ENCODE measurements around the gene FAM3A. TPM values are rescaled to one million over a fixed set of nuclear protein-coding genes. Genes with fewer than 3 reads are reported as not detected.
"Not testable (repeated sequence)": the region's sequence is repeated elsewhere in the genome, so short reads cannot be mapped to it uniquely, and the experiment has no call there.

Gene FAM3A
- total RNA-seq, 1 experiment from 2014 or later: 13.6 TPM

DNA sequence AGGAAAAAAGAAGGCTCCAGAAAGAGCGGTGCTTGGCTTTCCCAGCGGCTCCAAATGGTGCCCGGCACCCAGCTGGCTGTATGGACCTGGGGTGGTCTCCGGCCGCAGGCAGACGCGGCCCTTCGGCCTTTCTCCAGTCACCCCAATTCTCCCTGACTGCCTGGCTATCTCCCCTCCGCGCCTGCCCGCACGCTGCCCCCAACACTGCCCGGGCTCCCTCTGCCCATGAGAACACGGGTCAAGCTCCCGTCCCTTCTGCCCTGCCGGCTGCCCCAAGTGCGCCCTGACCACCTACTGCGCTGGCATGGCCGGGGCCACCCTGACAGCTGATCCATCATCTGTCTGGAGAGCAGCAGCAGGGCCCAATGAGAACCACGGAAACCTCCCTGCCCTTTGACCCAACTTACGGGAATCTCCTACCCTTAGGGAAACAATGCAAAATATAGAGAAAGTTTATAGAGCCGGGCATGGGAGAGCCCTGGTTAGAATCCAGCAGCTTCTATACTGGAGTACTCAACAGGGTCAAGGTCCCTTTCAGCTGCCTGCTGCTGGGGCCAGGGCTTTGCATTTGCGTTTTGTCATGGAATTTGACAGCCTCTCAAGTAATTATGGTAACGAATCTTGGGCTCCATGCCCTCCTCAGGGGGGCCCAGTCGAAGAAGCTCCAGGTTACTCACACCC lies 1.2 kb upstream of the FAM3A start:
- no peak for DNase-seq
- Histone ChIP-seq H3K27ac (peak overlapping the region; percentile 25; the same call in 1 of the 2 replicates), H3K36me3 (no peaks in the 10 kb centered on the region), H3K4me3 (peak overlapping the region; percentile 94), H3K9me3 (replicated peaks) (no peaks in the 10 kb centered on the region), H3K27me3 (no peaks in the 10 kb centered on the region), H3K4me1 (no peaks in the 10 kb centered on the region)

DNA sequence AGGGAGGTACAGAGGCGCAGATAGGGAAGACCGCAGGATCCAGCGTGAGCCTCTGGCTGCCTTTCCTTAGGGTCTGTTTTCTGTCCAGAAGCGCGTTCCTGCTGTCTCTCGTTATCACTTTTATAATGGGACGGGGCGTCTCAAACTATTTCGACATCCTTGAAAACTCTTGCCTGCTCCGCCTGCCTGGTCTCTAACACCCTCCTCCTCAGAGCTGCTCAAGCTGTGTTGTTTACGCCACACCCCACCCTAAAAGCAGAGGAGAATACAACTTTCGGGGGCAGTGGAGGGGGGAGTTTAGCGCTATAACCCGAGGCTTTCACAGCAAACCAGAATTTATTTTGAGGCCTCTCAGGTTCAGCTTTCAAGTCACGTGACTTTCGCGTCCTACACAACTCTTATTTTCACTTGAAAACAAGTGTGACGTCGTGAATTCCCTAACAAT lies 646 bp upstream of the FAM3A start:
- H3K4me3 ChIP-seq: peak overlapping the region; percentile 94
- H3K36me3 ChIP-seq: no peaks in the 10 kb centered on the region
- H3K9me3 ChIP-seq (replicated peaks): no peaks in the 10 kb centered on the region
- H3K27me3 ChIP-seq: no peaks in the 10 kb centered on the region
- peak in 1 of 2 experiments; percentile 34 for DNase-seq
- peak overlapping the region; percentile 25; the same call in 1 of the 2 replicates for H3K27ac ChIP-seq
- H3K4me1 ChIP-seq: no peaks in the 10 kb centered on the region

DNA sequence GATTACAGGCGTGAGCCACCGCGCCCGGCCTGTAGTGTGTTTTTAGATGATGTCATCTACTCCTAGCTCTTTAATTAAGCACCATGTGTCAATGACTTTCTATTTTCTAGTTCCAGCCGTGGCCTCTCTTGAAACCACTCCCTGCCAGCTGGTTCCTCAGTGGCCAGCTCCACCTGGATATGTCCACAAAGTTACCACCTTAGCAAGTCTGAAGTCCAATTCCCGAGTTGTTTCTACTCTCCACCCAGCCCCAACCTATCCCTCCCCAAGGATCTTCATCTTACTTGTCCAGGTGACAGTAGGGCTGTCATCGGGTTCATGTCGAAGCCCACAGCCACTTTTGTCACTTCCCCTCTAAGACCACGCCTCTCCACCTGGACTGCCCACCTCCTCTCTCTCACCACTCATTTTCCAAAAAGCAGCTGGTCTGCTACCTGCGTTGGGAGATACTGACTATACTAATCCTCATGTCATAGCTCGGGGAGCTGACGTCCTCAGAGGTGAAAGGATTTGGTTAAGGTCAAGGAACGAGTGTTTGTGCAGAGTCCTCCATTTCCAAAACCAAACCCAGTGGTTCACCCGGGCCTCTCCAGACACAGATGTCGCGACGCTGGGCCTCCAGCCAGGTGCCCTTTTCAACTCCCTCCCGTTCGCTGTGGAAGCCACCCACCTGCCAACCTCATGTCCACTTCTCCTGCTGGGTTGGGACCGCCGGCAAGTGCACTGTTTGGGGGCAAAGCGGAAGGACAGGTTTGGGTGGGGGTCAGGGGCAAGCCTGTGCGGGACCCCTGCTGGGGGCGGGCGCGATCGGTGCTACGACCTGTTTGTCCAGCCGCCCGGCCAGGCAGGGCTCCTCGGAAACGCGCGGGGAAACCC lies 704 bp downstream of the FAM3A start:
- no peak for DNase-seq
- H3K9me3 ChIP-seq (replicated peaks): no peaks in the 10 kb centered on the region
- no peaks in the 10 kb centered on the region for H3K36me3 ChIP-seq
- peak overlapping the region; percentile 78 for H3K27ac ChIP-seq
- no peaks in the 10 kb centered on the region for H3K27me3 ChIP-seq
- no peaks in the 10 kb centered on the region for H3K4me1 ChIP-seq
- peak overlapping the region; percentile 94 for H3K4me3 ChIP-seq

DNA sequence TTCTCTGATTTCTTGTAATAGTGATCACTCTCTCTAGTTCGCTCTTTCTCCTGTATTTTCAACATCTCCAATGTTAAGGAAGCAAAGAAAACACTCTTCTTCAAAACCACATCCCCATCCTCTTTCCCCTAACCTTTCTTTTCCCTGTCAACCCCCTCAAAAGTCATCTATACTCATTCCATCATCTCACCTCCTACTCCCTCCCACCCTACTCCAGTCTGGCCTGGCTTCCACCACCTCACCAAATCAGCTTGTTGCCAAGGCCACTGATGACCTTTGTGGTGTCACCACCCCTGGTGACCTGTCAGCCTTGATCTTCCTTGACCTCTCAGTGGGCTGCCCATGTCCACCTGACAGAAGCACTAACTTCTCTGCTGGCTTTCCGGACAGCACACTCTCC lies 2.3 kb downstream of the FAM3A start:
- H3K27ac ChIP-seq: no peak overlapping the region
- no peak overlapping the region for H3K4me3 ChIP-seq
- H3K4me1 ChIP-seq: no peaks in the 10 kb centered on the region
- H3K9me3 ChIP-seq (replicated peaks): no peaks in the 10 kb centered on the region
- no peaks in the 10 kb centered on the region for H3K27me3 ChIP-seq
- H3K36me3 ChIP-seq: no peaks in the 10 kb centered on the region
- DNase-seq: no peak

DNA sequence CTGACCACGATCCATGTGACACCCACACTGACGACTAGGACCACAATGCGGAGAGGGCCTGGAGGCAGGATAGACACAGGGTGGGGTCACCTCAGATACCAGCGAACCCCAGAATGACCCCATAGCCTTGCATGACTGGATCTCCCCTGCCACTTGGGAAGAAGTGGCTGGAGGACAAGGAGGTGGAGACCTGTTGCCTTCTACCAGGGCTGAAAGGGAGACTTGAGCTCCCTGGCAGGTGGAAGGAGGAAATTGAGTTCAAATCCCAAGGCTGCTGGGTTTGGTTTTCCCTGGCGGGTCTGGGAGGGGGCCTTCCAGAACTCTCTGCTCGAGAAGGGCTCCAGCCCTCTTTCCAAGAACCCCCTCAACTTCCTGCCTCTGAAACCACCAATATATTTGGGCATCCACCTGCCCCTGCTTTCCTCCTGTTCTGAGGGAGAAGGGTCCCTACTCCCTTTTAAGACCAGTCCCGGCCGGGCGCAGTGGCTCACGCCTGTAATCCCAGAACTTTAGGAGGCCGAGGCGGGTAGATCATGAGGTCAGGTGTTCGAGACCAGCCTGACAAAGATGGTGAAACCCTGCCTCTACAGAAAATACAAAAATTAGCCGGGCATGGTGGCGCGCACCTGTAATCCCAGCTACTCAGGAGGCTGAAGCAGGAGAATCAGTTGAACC lies 3.0 kb downstream of the FAM3A start:
- H3K4me3 ChIP-seq: no peak overlapping the region
- no peaks in the 10 kb centered on the region for H3K4me1 ChIP-seq
- DNase-seq: no peak
- no peaks in the 10 kb centered on the region for H3K27me3 ChIP-seq
- H3K27ac ChIP-seq: no peak overlapping the region
- H3K36me3 ChIP-seq: no peaks in the 10 kb centered on the region
- H3K9me3 ChIP-seq (replicated peaks): no peaks in the 10 kb centered on the region

DNA sequence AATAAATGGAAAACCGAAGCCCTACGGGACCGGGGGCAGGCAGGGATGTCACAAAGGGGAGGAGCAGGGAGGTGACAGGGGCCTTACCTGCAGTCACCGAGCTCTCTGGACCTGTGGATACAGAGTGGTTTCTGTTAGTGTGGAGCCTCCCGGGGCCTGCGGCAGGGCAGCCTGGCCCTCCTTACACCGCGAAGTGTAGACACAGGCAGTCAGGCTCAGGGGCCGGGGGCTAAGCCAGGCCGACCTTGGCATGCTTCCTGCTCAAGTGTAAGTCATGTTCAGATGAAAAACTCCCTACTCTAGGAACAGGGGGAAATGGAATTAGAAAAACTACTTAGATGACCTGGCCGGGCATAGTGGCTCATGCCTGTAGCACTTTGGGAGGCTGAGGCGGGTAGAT lies 4.3 kb downstream of the FAM3A start:
- no peak overlapping the region for H3K27ac ChIP-seq
- H3K9me3 ChIP-seq (replicated peaks): no peaks in the 10 kb centered on the region
- no peak overlapping the region for H3K4me3 ChIP-seq
- no peaks in the 10 kb centered on the region for H3K4me1 ChIP-seq
- no peaks in the 10 kb centered on the region for H3K27me3 ChIP-seq
- no peak for DNase-seq
- no peaks in the 10 kb centered on the region for H3K36me3 ChIP-seq

DNA sequence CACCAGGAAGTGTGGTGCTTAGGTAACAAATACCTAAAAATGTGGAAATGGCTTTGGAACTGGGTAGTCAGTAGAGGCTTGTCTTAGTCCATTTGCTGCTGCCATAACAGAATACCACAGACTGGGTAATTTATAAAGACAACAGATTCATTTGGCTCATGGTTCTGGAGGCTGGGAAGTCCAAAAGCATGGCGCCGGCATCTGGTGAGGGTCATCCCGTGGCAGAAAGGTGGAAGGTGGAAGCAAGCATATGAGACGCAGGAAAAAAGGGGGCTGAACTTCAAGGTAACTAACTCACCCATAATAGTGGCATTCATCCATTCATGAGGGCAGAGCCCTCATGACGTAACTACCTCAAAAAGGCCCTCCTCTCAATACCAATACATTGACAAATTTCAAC lies 6.6 kb downstream of the FAM3A start:
- Histone ChIP-seq H3K4me1 (no peaks in the 10 kb centered on the region), H3K4me3 (no peak overlapping the region), H3K27me3 (no peaks in the 10 kb centered on the region), H3K36me3 (no peaks in the 10 kb centered on the region), H3K9me3 (replicated peaks) (no peaks in the 10 kb centered on the region), H3K27ac (no peak overlapping the region)
- no peak for DNase-seq

DNA sequence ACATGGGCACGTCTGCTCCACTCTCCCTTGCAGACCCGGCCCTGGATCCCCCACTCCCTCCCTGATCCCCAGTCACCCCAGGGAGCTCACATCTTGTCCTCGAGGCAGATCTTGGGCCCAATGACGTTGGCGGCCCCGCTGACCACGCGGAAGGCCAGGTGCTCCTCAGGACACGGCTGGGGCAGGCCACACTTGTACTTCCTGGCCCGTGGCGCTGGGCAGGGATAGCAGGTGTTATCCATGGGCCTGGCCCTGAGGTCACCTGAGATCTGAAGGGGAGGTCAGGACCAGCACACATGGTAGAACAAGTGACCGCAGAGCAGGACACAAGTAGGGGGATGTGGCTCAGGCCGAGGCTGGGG lies 7.7 kb downstream of the FAM3A start:
- no peak overlapping the region for H3K27ac ChIP-seq
- H3K27me3 ChIP-seq: no peaks in the 10 kb centered on the region
- no peaks in the 10 kb centered on the region for H3K9me3 ChIP-seq (replicated peaks)
- H3K4me1 ChIP-seq: no peaks in the 10 kb centered on the region
- H3K36me3 ChIP-seq: no peaks in the 10 kb centered on the region
- no peak for DNase-seq
- no peak overlapping the region for H3K4me3 ChIP-seq

DNA sequence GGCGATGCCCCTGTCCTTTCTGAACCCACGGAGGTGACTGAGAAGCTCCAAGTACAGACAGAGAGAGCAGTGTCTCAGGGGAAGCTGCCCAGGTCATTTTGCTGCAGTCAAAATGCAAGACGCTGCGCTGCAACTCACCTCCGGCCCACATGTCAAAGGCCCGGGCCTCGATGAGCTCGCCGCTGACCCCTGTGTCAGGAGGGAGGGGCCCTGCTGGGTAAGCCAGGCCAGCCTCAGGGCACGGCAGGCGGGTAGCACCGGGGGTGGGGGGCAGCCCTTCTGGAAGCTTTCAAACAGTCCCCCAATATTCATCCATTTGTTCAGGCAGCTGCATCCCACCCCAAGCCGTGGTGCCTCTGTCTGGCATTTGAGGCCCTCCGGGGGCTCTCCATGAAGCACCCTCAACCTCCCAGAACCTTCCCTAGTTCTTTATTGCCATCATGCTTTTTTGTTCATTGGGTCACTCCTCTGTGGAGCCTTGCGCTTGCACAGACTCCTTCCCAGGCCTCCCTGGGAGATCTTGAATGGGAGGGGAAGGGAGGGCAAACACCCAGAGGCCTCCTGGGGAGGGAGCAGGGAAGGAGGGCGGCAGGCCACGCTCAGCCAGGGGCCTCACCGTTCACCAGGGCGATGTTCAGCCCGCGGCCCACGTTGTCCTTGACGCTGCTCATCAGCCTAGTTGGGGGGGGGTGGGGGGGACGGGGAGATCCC lies 8.2 kb downstream of the FAM3A start:
- no peaks in the 10 kb centered on the region for H3K4me1 ChIP-seq
- H3K27me3 ChIP-seq: no peaks in the 10 kb centered on the region
- no peak overlapping the region for H3K4me3 ChIP-seq
- no peaks in the 10 kb centered on the region for H3K9me3 ChIP-seq (replicated peaks)
- H3K27ac ChIP-seq: no peak overlapping the region
- H3K36me3 ChIP-seq: no peaks in the 10 kb centered on the region
- no peak for DNase-seq

DNA sequence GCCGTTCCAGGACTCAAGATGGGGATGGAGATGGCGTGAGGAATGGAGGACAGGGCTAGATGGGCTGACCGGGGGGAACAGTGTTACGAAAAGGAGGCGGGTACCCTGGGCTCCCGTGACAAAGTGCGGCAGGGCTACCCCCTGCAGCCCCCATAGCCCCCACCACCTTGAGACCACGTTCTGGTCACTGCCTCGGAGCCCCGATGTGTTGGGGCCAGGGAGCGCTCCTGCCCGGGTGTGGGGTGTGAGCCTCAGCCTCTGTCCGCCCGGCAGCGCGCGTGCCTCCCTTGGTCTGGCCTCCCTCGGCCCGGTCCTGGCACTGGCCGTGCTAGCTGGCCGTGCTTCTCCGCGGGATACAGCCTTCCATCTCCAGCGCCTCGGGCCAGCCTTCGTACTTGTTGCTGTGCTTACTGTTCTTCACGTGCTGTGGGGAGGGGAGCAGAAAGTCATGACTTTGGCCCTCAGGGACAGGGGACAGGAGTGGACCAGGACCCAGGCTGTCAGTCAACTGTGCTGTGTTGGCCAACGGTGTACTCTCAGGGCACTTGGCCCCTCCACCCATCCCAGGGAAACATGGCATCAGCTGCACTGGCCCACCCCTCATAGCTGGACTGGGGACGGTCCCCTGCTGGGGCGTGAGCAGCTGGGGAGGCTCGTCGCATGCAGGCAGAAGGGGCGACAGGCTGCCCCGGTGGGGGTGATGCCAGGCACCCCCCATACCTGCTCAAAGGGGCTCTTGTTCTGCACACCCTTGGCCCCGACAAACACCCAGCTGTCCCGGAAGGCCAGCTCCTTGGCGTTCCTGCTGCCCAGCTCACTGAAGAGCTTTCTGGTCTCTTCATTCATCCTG lies 9.3 kb downstream of the FAM3A start:
- Histone ChIP-seq H3K27me3 (no peaks in the 10 kb centered on the region), H3K4me1 (no peaks in the 10 kb centered on the region), H3K4me3 (no peak overlapping the region), H3K27ac (no peak overlapping the region), H3K9me3 (replicated peaks) (no peaks in the 10 kb centered on the region), H3K36me3 (no peaks in the 10 kb centered on the region)
- no peak for DNase-seq

DNA sequence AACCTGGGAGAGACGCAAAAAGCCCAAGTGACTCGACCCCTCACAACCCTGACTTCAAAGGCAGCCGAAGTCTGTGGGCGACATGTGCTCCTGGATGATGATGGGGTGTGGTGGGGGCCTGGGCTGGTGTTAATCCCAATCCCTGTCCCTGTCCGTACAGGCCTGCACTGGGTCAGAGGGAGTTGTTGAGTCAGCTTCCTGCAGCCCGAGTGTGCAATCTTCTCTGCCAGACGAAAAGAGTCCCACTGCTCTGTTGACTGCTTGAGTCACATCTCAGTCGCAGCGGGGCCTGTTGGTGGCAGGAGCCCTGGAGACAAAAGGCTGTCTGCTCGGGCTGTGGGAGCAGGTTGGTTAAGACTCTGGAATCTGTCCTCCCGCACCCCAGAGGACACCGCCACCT lies 10.3 kb downstream of the FAM3A start:
- Histone ChIP-seq H3K27ac (no peak overlapping the region), H3K27me3 (no peaks in the 10 kb centered on the region), H3K4me1 (no peaks in the 10 kb centered on the region), H3K9me3 (replicated peaks) (no peaks in the 10 kb centered on the region), H3K4me3 (no peak overlapping the region), H3K36me3 (no peaks in the 10 kb centered on the region)
- DNase-seq: no peak

DNA sequence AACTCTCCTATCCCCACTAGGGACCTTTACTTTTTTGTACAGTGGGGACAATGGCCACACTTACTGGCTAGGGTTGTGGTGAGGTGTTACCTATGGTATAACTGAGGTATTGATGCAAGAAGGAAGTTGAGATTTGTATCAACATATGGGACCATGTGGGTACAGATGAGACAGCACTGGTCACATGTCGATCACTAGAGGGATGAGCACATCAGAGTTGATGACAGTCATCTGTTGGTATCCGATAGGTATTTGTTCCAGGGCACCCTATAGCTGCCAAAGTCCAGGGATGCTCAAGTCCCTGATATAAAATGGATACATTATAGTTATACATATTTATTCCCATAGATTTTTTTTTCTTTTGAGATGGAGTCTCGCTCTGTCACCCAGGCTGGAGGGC lies 13.0 kb downstream of the FAM3A start:
- no peak for DNase-seq
- Histone ChIP-seq H3K4me1 (peaks cover 9% of the 10 kb centered on the region), H3K36me3 (no peaks in the 10 kb centered on the region), H3K4me3 (no peak overlapping the region), H3K9me3 (replicated peaks) (no peaks in the 10 kb centered on the region), H3K27me3 (no peaks in the 10 kb centered on the region), H3K27ac (no peak overlapping the region)

DNA sequence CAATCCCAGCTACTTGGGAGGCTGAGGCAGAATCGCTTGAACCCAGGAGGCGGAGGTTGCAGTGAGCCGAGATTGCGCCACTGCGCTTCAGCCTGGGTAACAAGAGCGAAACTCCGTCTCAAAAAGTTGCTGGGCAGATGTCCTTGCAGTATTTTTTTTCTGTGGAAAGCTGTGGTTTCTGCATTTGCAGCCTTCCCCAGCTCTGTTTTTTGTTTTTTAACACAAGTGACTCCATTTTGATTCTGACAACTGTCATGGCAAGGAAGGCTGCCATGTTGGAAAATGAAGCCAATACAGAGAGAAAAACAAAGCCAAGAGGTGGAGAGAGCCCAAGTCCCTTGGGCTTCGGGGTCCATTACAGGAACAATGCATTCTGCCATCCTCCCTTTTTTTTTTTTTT lies 13.9 kb downstream of the FAM3A start:
- Histone ChIP-seq H3K36me3 (no peaks in the 10 kb centered on the region), H3K27ac (no peak overlapping the region), H3K4me3 (no peak overlapping the region), H3K4me1 (peaks cover 9% of the 10 kb centered on the region), H3K9me3 (replicated peaks) (no peaks in the 10 kb centered on the region), H3K27me3 (no peaks in the 10 kb centered on the region)
- no peak for DNase-seq

DNA sequence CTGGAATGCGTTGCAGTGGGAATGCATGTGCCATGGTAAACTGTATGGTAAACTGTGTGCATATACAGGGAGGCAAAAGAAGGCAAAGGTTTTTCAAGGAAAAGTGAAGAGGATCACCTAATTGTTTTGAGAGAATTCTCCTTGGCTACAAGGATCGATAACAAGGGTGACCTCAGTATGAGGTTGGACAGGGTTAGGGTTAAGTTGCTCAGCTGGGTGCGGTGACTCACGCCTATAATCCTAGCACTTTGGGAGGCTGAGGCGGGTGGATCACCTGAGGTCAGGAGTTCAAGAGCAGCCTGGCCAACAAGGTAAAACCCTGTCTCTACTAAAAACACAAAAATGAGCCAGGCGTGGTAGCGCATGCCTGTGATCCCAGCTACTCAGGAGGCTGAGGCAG lies 14.6 kb downstream of the FAM3A start:
- not testable (repeated sequence) for H3K9me3 ChIP-seq (replicated peaks); H3K27ac ChIP-seq; DNase-seq; H3K4me3 ChIP-seq; H3K4me1 ChIP-seq; H3K36me3 ChIP-seq; H3K27me3 ChIP-seq
